Endodermal cell (in vitro differentiated cells): ENCODE results near the gene NLGN1. TPM values are rescaled to one million over a fixed set of nuclear protein-coding genes. Genes with fewer than 3 reads are reported as not detected.

Source experiments
- DNase-seq: peaks from one replicate; pipeline ENCODE4 v3.0.0-alpha.2; 2017
- H3K27ac ChIP-seq: 2 replicates; pipeline ENCODE4 v1.5.1; 2013; ENCODE audit warnings: mild to moderate bottlenecking, low read depth, low read length, moderate library complexity
- H3K27me3 ChIP-seq: 2 replicates; pipeline ENCODE4 v1.6.1; 2013; ENCODE audit warnings: mild to moderate bottlenecking, low read length, moderate library complexity; ENCODE audit not compliant: insufficient read depth, control insufficient read depth, poor library complexity, severe bottlenecking
- H3K36me3 ChIP-seq: 2 replicates; pipeline ENCODE4 v1.7.0; 2013; ENCODE audit warnings: mild to moderate bottlenecking, low read length, moderate library complexity; ENCODE audit not compliant: control insufficient read depth, insufficient read depth
- H3K4me1 ChIP-seq: one replicate; pipeline ENCODE4 v1.7.0; 2013; ENCODE audit warnings: low read length; ENCODE audit not compliant: control insufficient read depth, insufficient read depth
- H3K4me3 ChIP-seq: 2 replicates; pipeline ENCODE4 v1.5.1; 2013; ENCODE audit warnings: mild to moderate bottlenecking, low read length, moderate library complexity
- H3K9ac ChIP-seq: 2 replicates; pipeline ENCODE4 v1.6.1; 2013; ENCODE audit warnings: mild to moderate bottlenecking, low read length, moderate library complexity; ENCODE audit not compliant: poor library complexity, severe bottlenecking; ENCODE audit errors: extremely low read depth
- H3K9me3 ChIP-seq: 2 replicates; pipeline ENCODE4 v1.6.1; 2013; ENCODE audit warnings: mild to moderate bottlenecking, low read length, moderate library complexity; ENCODE audit not compliant: control insufficient read depth
- H3K27ac Mint-ChIP-seq: 2 replicates; pipeline ENCODE4 v1.8.0; 2020; ENCODE audit warnings: mixed read lengths
- H3K27me3 Mint-ChIP-seq: 2 replicates; pipeline ENCODE4 v1.8.0; 2021; ENCODE audit warnings: mild to moderate bottlenecking, mixed read lengths; ENCODE audit not compliant: insufficient read depth
- H3K36me3 Mint-ChIP-seq: 2 replicates; pipeline ENCODE4 v1.8.0; 2020; ENCODE audit warnings: low read depth, mixed read lengths
- H3K4me1 Mint-ChIP-seq: 2 replicates; pipeline ENCODE4 v1.8.0; 2020; ENCODE audit warnings: mixed read lengths
- H3K4me3 Mint-ChIP-seq: 2 replicates; pipeline ENCODE4 v1.8.0; 2020; ENCODE audit warnings: mild to moderate bottlenecking, moderate library complexity, mixed read lengths
- H3K9me3 Mint-ChIP-seq: 2 replicates; pipeline ENCODE4 v1.8.0; 2020; ENCODE audit warnings: mild to moderate bottlenecking, mixed read lengths
- WGBS, 2 experiments: methylation state at CpG; one replicate each; pipeline versions ENCODE4 v1.1.5 to v1.1.7; 2013; ENCODE audit warnings: missing lambda C conversion rate in 2 of 2, mixed read lengths in 1 of 2; ENCODE audit not compliant: insufficient coverage in 1 of 2, insufficient read length in 1 of 2; 5-methylcytosine and 5-hydroxymethylcytosine counted together
- total RNA-seq, 2 donors: library from RNA; stranded (reverse); fragmentation: NEBNext Ultra II Directional in 1 of 2; extraction: Animal tissue kit (Norgen Biotek cat#: 25700) in 1 of 2; gene quantifications; 2 replicates in 1 of 2; 3 replicates in 1 of 2; pipeline ENCODE4 v1.2.1, GENCODE V29; 2021
- TF ChIP-seq, protein P1 (sequence below): fragments of 200-600 bp; sonication (generic); conservative IDR thresholded peaks from 2 replicates; pipeline ENCODE4 v1.5.0; 2021; ENCODE audit warnings: antibody characterized with exemption, mild to moderate bottlenecking

The NLGN1 gene
- total RNA-seq, 2 donors from 2014 or later = 3.4 to 14.3 TPM

DNA sequence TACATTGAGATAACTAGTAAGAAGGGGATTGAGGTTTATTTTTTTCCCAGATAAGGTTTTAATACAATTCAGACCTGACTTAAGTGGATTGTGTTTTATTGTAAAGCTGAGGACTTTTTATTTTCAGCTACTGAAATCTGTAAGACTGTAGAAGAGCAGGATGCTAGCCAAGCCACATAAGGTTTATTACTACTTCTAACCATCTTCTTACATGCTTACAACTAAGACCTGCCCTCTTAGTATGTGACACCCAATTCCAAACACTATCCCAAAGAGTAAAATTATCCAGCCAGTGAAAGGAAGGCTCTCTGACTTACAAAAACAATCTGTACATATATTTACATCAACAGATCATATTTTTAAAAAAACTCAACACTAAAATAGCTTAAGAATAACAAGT is 897.1 kb downstream of the NLGN1 start:
- Histone ChIP-seq H3K9ac (no peak overlapping the region), H3K4me3 (no peak overlapping the region), H3K4me1 (no peaks in the 10 kb centered on the region), H3K27ac (no peak overlapping the region), H3K27me3 (no peaks in the 10 kb centered on the region), H3K9me3 (no peaks in the 10 kb centered on the region), H3K36me3 (no peaks in the 10 kb centered on the region)
- no peak overlapping the region for H3K27ac Mint-ChIP-seq
- DNase-seq = no peak
- H3K9me3 Mint-ChIP-seq = no peaks in the 10 kb centered on the region
- no peak overlapping the region for H3K4me3 Mint-ChIP-seq
- TF ChIP-seq, protein P1, sequence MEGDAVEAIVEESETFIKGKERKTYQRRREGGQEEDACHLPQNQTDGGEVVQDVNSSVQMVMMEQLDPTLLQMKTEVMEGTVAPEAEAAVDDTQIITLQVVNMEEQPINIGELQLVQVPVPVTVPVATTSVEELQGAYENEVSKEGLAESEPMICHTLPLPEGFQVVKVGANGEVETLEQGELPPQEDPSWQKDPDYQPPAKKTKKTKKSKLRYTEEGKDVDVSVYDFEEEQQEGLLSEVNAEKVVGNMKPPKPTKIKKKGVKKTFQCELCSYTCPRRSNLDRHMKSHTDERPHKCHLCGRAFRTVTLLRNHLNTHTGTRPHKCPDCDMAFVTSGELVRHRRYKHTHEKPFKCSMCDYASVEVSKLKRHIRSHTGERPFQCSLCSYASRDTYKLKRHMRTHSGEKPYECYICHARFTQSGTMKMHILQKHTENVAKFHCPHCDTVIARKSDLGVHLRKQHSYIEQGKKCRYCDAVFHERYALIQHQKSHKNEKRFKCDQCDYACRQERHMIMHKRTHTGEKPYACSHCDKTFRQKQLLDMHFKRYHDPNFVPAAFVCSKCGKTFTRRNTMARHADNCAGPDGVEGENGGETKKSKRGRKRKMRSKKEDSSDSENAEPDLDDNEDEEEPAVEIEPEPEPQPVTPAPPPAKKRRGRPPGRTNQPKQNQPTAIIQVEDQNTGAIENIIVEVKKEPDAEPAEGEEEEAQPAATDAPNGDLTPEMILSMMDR = no peak
- no peaks in the 10 kb centered on the region for H3K36me3 Mint-ChIP-seq
- no peaks in the 10 kb centered on the region for H3K27me3 Mint-ChIP-seq
- H3K4me1 Mint-ChIP-seq = peaks cover 9% of the 10 kb centered on the region

DNA sequence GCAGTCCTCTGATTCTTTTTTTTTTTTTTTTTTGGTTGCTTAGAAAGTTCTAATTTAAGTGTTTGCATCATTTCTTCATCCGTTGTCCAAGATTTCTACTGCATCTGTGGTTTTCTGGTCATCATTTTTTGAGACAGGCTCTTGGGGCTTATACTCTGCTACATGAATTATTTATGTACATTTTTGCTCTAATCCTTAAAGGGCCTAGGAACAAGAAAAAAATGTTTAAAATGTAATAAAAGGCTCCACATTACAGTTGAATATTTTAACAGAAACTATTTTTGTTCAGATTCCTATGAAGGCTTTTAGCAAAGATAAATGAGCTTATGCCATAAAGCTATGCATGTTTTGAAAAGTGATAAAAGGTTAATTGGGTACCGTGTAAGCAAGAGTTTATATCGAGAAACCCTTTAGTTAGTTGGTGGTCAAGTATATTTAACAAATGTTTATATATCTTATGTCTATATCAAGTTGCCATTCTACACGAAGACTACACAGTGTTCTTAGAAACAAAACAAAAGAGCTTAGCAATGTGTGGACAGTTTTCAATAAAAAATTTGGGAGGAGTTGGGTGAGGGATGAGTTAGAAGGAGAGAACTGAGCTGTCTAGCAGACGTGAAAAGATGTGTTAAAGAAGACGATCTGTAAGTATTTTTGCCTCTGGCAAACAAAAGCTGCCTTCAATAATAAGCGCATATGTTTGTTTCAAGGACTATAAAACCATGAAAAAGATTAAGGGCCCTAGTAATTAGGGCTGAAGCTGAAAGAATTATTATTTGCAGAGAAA is 898.0 kb downstream of the NLGN1 start:
- DNase-seq = no peak
- Histone ChIP-seq H3K36me3 (no peaks in the 10 kb centered on the region), H3K27me3 (no peaks in the 10 kb centered on the region), H3K9me3 (no peaks in the 10 kb centered on the region), H3K9ac (no peak overlapping the region), H3K4me1 (no peaks in the 10 kb centered on the region), H3K4me3 (no peak overlapping the region), H3K27ac (no peak overlapping the region)
- H3K9me3 Mint-ChIP-seq = no peaks in the 10 kb centered on the region
- H3K27me3 Mint-ChIP-seq = no peaks in the 10 kb centered on the region
- H3K27ac Mint-ChIP-seq = no peak overlapping the region
- H3K4me1 Mint-ChIP-seq = peaks cover 9% of the 10 kb centered on the region
- TF ChIP-seq, protein P1 = no peak
- 90 to 93% methylated on average over 4 to 6 of the region's 7 CpGs for WGBS, 2 experiments
- no peak overlapping the region for H3K4me3 Mint-ChIP-seq
- no peaks in the 10 kb centered on the region for H3K36me3 Mint-ChIP-seq

DNA sequence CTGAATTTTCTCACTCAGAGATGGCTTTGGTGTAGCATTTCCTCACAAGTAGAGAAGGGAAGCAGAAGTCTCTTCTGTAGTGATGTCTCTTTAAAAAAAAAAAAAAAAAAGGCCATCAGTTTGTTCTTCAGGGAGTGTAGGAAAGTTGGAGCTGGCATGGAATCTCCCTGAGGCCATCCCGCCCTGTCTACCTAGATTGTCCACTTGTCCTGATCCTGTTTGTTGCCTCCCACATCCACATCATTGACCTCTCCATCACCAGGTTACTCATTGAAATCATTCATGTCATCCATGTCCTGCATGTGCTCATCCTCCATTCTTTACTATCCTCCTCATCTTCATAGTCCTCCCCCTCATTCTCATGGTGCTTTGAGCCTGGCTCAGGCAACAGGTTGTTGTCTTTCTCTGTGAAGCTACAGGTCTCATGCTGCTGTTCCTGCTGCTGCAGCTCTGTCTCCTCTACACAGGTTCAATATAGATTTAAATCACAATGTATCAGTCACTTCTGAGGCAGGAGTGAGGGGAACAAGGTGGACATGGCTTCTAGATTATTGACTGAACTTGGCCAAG is 905.3 kb downstream of the NLGN1 start:
- Histone ChIP-seq H3K4me1 (no peaks in the 10 kb centered on the region), H3K9me3 (no peaks in the 10 kb centered on the region), H3K27ac (no peak overlapping the region), H3K36me3 (no peaks in the 10 kb centered on the region), H3K4me3 (no peak overlapping the region), H3K27me3 (no peaks in the 10 kb centered on the region), H3K9ac (no peak overlapping the region)
- Mint-ChIP-seq H3K4me1 (peaks cover 2% of the 10 kb centered on the region), H3K9me3 (no peaks in the 10 kb centered on the region), H3K36me3 (no peaks in the 10 kb centered on the region), H3K27ac (no peak overlapping the region), H3K4me3 (no peak overlapping the region), H3K27me3 (no peaks in the 10 kb centered on the region)
- no peak for DNase-seq
- TF ChIP-seq, protein P1 = no peak
- 93% methylated on average over 1 of the region's 1 CpG; no CpG with 5 or more reads in 1 of the 2 experiments for WGBS, 2 experiments
